Dermis blood vessel endothelial cell (primary cell): Measurements from ENCODE around the gene RBP7. TPM values are rescaled to one million over a fixed set of nuclear protein-coding genes. Genes with fewer than 3 reads are reported as not detected.

ENCODE experiments used
- total RNA-seq: library from RNA; depleted of rRNA; stranded (reverse); fragments of >200 nt; gene quantifications from 2 replicates; pipeline ENCODE4 v1.2.3, GENCODE V29; 2014

The RBP7 gene
- total RNA-seq, 1 donor from 2014 or later: 0.34 TPM

Other genes starting within 250 kb of the RBP7 start
- gene CLSTN1, start 173.3 kb upstream of the RBP7 start, total RNA-seq: 72.0 and 110 TPM in 2 replicates
- 57.5 and 90.9 TPM in 2 replicates for gene CTNNBIP1, start 87.0 kb upstream of the RBP7 start, total RNA-seq
- 29.1 and 31.0 TPM in 2 replicates for gene LZIC, start 53.8 kb upstream of the RBP7 start, total RNA-seq
- 15.3 and 16.7 TPM in 2 replicates for gene NMNAT1, start 53.8 kb upstream of the RBP7 start, total RNA-seq
- 23.0 and 44.9 TPM in 2 replicates for gene UBE4B, start 35.7 kb downstream of the RBP7 start, total RNA-seq
- gene KIF1B, start 213.3 kb downstream of the RBP7 start, total RNA-seq: 39.5 and 71.1 TPM in 2 replicates